GM19468 (cell line): ENCODE data around the gene TM4SF20.
"Not testable (repeated sequence)": the region's sequence is repeated elsewhere in the genome, so short reads cannot be mapped to it uniquely, and the experiment has no call there.

Experiments
- ATAC-seq: cut with Tn5 transposase; IDR thresholded peaks from one replicate; pipeline ENCODE4 v1.9.1; 2021; ENCODE audit warnings: mild to moderate bottlenecking, moderate library complexity, moderate number of reproducible peaks; ENCODE audit not compliant: unreplicated experiment; ENCODE audit errors: extremely low read depth

TM4SF20 gene

DNA sequence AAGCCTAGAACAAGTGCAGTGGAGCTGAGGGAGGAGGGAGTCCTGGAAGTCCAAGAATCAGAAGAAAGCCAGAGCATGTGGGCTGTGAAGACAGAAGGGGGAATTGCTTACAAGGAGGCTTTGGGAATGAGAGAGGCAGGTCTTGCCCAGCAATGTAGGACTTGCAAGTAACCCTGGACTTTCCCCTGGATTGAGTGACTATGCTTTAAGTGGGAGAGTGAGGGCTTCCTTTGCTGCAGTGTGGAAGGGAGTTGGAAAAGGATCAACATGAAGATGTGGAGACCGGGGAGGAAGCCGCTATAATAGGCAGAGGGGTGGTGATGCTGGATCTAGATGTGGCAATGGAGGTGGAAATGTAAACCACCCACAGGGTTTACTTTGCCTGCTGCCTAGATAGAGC, 22.4 kb upstream of the TM4SF20 start:
- no peak for ATAC-seq

DNA sequence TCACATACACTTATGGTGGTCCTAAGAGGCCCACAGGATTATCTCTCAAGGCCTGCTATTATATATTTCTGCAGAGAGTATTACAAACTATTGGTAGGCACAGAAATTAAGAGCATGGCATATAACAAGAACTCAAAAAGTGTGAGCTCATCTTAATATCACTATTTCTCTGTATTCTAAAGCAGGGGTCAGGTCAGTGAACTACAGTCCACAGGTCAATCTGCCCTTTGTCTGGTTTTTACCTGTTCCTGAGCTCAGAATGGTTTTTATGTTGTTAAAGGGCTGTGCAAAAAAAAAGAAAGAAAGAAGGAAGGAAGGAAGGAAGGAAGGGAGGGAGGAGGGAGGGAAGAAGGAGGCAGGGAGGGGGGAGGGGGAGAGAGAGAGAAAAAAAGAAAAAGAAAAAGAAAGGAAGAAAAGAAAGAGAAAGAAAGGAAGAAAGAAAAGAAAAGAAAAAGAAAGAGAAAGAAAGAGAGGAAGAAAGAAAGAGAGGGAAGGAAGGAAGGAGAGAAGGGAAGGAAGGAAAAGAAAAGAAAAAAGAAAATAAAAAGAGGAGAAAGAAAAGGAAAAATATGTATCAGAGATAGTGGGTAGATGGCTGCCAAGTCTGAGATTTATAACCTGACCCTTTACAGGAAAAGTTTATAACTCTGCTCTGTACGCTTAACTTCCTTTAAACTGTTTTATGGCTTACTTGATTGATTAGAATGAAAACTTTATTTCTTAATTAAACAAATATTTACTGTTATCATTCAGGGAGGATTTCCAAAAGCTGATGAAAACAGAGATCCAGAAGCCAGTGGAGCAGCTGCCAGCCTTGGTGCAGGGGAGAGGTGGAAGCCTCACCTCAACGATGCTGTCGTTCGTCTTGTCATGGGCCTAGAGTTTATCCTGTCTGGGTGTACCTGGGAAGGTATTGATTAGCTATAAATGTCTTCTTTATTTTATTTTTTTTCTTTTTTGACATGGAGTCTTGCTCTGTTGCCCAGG, 19.9 kb upstream of the TM4SF20 start:
- no peak for ATAC-seq

DNA sequence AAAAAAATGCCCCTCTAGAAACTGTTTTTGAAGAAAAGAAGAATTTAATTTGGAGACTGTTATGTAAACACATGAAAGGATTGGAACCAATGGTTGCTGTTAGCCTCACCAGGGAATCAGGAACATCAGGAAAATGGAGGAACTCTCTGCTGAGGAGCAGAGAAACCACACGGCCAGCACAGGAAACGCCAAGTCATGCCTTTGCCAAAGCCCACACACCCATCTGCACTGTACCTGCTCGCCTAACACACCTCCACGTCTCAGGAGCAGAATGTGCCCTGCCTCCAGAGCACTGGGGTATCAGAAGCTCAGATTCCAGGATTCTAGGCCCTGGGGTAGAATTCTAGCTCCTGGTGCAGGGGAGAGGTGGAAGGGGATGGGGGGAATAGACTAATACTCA, 18.5 kb upstream of the TM4SF20 start:
- ATAC-seq = no peak

DNA sequence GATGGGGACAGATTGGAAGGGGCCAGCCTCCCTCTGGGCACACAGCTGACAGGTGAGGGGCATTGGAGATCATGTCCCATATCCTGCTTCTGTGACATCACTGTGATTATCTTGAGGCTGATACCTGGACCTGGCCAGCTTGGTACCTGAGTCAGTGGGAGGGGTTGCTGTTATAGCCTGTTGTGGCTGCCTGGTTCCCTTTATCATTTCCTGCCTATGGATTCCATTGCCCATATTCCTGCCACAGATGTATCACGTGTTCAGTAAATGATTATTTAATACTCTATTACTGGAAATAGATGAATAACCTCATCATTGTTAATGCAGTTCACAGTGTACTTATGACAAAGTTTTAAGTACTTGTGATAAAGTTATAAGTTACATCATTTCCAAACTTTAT, 16.4 kb upstream of the TM4SF20 start:
- ATAC-seq = no peak

DNA sequence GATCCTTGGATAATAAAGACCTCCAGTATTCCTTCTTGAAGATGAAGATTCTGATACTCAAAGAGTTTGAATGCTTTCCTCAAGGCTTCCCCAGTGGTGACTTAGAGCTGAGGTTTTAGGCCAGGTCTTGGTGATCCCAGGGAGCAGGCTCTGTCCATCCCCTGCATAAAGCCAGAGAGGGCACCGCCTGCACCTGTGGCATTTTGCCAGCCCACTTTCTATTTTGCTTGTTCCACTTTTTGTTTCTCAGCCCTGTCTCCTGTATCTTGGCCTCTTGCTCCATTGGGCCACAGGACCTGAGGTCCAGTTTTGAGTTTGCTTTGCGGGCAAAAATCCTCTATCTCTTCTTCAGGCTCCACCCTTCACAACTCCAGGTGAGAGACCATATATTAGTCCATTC, 15.3 kb upstream of the TM4SF20 start:
- ATAC-seq = no peak

- no peak for ATAC-seq
Measured at GRCh38 chr2:227390468-227391256, 11.6 kb upstream of the TM4SF20 start.

GRCh38 chr2:227389661-227390060, 10.6 kb upstream of the TM4SF20 start:
- no peak for ATAC-seq

DNA sequence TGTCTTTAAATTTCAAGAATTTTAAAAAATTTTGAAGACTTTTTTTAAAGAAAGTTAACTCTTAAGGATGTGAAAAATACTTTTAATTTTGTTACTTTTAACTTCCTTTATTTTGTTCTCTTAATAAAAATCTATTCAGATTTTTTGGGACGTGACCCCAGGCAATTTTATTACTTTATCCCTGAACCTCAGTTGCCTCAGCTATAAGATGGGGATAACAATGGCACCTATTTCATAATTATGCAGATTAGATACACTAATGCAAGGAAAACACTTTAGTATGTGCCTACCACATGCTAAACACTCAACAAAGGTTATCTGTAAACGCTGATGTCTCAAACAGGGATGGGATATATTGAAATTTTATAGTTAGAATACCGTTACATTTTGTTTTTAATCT, 10.1 kb upstream of the TM4SF20 start:
- ATAC-seq = no peak

DNA sequence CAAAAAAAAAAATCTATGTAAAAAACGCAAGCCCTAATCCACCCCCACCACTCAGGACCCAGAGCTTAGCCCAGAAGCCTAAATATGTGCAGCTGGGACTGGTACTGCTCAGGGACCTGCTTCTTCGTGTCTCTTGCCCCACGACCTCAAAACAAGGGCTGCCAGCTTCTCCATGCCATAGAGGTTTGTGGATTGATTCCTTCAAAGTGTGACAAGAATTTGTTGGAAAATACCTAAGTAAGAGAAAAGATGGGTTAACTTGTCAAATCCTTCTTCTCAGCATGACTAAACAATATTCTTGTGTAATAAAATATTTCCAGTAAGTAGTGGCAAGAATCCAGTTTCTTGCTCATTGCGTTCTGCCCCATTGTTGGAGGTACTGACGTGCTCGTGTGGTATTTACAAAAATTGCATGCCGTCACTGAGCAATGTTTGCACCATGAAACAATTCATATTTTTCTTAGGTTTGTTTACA, 9.5 kb upstream of the TM4SF20 start:
- no peak for ATAC-seq

GRCh38 chr2:227387583-227387982, 8.5 kb upstream of the TM4SF20 start, which contains the start of gene SCYGR1:
Gene SCYGR1, minus strand, starts transcription at chr2:227387949. Its CDS starts 0 bp downstream, at chr2:227387949.
- ATAC-seq = not testable (repeated sequence)

GRCh38 chr2:227386630-227387029, 7.5 kb upstream of the TM4SF20 start:
- no peak for ATAC-seq

DNA sequence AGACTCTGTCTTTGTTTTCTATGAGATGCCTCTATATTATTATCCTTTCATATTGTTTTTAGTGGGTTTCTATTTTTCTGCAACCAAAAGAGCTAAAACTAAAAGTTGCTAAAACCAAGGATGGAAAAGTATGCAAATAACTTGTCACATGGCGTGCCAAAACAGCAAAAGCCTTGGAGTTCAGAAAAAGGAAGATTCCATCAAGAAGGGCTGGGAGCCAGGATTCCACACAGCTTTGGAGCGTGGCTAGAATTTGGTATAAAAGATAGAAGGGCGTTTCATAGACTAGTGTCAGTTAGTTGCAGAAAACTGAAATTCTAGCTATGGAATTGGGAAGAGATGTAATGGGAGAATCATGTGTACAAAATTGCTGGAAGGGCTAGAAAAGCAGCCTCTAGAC, 4.6 kb upstream of the TM4SF20 start:
- ATAC-seq = no peak

- ATAC-seq = not testable (repeated sequence)
Measured at GRCh38 chr2:227382241-227382835, 3.2 kb upstream of the TM4SF20 start.

- no peak for ATAC-seq
Measured at GRCh38 chr2:227378371-227378782, 729 bp downstream of the TM4SF20 start.

DNA sequence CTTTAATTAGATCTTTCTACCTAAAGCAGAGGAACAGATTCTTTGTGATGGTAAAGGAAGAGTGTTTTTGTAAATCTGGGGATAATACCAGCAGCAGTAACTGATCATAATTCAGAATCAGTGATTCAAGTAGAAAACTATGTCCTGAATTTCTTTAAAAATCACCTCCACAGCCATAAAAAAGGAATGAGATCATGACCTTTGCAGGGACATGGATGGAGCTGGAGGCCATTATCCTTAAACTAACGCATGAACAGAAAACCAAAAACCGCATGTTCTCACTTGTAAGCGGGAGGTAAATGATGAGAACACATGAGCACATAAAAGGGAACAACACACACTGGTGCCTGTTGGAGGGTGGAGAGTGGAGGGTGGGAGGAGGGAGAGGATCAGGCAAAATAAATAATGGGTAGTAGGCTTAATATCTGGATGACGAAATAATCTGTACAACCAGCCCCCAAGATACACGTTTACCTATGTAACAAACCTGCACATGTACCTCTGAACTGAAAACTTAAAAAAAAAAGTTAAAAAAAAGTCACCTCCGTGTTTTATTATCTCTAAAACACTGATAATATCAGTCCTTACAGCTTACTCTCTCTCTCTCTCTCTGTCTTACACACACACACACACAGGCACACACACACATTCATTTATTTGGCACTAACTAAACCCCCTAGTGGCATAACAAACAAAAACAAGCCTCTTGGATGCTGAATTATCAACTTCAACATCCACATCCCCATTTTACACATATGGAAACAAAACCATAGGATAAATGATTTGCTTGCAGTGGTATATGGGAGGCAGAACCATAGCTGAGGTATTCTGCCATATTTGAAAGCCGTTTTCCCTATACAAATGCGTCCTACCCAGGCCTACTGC, 1.4 kb downstream of the TM4SF20 start:
- ATAC-seq = no peak

DNA sequence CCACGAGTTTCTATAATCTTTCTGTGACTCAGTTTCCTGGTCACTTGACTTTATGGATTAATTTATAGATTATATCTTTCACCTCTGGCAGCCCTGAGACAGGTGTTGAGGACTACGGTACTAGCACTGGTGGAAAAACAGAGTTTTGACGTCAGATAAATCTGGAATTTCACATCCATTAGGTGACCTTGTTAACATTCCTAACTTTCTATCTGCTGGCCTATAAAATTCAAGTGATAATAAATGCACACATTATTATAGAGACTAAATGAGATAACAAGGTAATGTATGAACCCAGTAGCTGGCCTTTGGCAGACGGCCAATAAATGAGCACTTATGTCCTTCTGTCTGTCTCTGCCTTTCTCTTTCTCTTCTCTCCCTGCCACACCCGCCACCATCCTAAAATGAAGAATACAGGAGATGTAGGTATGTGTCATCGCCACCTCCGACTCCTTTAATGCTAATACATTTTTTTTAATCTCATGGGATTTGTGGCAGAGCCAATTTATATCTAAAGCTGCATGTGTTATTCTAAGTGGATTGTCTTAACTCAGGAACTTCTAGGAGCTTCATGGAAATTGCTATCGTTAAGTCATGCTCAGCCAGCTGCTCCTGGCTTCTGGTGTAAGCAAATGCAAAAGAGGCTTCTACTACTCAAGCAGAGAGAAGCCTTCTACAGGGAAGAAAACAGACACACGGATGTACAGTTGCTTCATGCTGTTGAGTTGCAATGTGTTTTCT, 2.3 kb downstream of the TM4SF20 start:
- no peak for ATAC-seq

- no peak for ATAC-seq
Measured at GRCh38 chr2:227374158-227374557, 4.9 kb downstream of the TM4SF20 start.

DNA sequence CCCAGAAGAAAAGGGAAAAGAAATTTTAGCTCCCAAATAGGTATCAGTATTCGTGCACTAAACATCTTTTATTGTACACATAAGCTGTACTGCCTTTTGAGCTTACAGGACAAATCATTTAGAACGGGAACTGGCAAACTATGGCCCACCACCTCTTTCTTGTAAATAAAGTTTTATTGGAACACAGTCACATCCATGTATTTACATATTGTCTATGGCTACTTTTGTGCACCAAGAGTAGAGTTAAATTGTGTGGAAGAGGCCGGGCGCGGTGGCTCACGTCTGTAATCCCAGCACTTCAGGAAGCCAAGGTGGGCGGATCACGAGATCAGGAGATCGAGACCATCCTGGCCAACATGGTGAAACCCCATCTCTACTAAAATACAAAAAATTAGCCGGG, 5.7 kb downstream of the TM4SF20 start:
- no peak for ATAC-seq

GRCh38 chr2:227370791-227371312, 8.3 kb downstream of the TM4SF20 start:
- no peak for ATAC-seq
